Right lobe of liver (tissue), 6 donors: Measurements from ENCODE around the gene NLRP5. TPM values are rescaled to one million over a fixed set of nuclear protein-coding genes. Genes with fewer than 3 reads are reported as not detected.

Experiments
- ATAC-seq, 4 donors: fragments of 200-7000 bp; cut with Tn5 transposase; one replicate each; pipeline ENCODE4 v1.9.1; 2020; ENCODE audit warnings: mild to moderate bottlenecking in 4 of 4, moderate library complexity in 4 of 4
- DNase-seq, 3 donors: peaks; one replicate each; pipeline ENCODE4 v3.0.0-alpha.2; 2020
- H3K27ac ChIP-seq, 3 donors: fragments of 200-600 bp; one replicate each; pipeline ENCODE4 v1.8.0; 2022
- H3K27me3 ChIP-seq, 2 donors: fragments of 200-600 bp; one replicate each; pipeline ENCODE4 v1.8.0; 2022
- H3K36me3 ChIP-seq, 4 donors: fragments of 200-600 bp; sonication (generic) in 1 of 4; one replicate each; pipeline versions ENCODE4 v1.5.1 to v1.8.0; 2017 to 2022; ENCODE audit warnings: control low read depth in 1 of 4
- H3K4me1 ChIP-seq, 4 donors: fragments of 200-600 bp; sonication (generic) in 1 of 4; one replicate each; pipeline versions ENCODE4 v1.5.1 to v1.8.0; 2017 to 2022; ENCODE audit warnings: control low read depth in 1 of 4
- H3K4me3 ChIP-seq, 3 donors: fragments of 200-600 bp; one replicate each; pipeline ENCODE4 v1.8.0; 2022
- H3K9me3 ChIP-seq, 4 donors: fragments of 200-600 bp; sonication (generic) in 1 of 4; one replicate each; pipeline versions ENCODE4 v1.5.1 to v1.8.0; 2017 to 2022; ENCODE audit warnings: control low read depth in 1 of 4
- POLR2A ChIP-seq: fragments of 450-650 bp; IDR thresholded peaks from one replicate; pipeline ENCODE4 v1.6.1; 2017; ENCODE audit warnings: antibody characterized with exemption, mild to moderate bottlenecking
- WGBS: methylation state at CpG from one replicate; pipeline ENCODE4 v1.1.6; 2018; ENCODE audit warnings: low coverage, low lambda C conversion rate; ENCODE audit not compliant: insufficient coverage; ENCODE audit errors: missing lambda C conversion rate; 5-methylcytosine and 5-hydroxymethylcytosine counted together
- intact Hi-C, 2 donors: fragments of 100-400 bp; cut with DNase I; formaldehyde crosslinking; loops; one replicate each; pipeline versions ENCODE4 v1.11.2 to v1.14.1; 2022
- total RNA-seq, 6 experiments: library from RNA; depleted of rRNA in 2 of 6; stranded (reverse); fragments of >200 nt in 2 of 6; fragmentation: NEBNext Ultra II Directional in 3 of 6; extraction: Animal tissue kit (Norgen Biotek cat#: 25700) in 3 of 6; gene quantifications; one replicate each; pipeline versions ENCODE4 v1.1.0 to v1.2.4, GENCODE V29; 2016 to 2023
- TF ChIP-seq, protein P1 (sequence below), 4 donors: fragments of 200-600 bp in 3 of 4; fragments of 450-650 bp in 1 of 4; IDR thresholded peaks; one replicate each; pipeline versions ENCODE4 v1.5.1 to v1.8.0; 2016 to 2022; ENCODE audit warnings: antibody characterized with exemption in 4 of 4, mild to moderate bottlenecking in 2 of 4
- donor health status: DM: no; HTN: yes; CAD: no.
- donor health status: DM: no; HTN: no; CAD: no.
- donor health status: DM: no; HTN: no; CAD: no.
- donor health status: DM: no; HTN: yes; CAD: no.
- donor health status: DM: no; HTN: yes; CAD: no.

Gene NLRP5
- total RNA-seq, 6 experiments from 2014 or later: not detected

GRCh38 chr19:56099638-56100539 is 113.3 kb downstream of the NLRP5 start:
- ATAC-seq: no peak
- no peaks in the 10 kb centered on the region for H3K27me3 ChIP-seq
- no CpG with 5 or more reads among the region's 31 CpGs for WGBS
- DNase-seq: peak in 2 of 3 donors; percentile 21 to 48
- no peaks in the 10 kb centered on the region for H3K9me3 ChIP-seq
- H3K36me3 ChIP-seq: peaks cover 0 to 16% (median 4%) of the 10 kb centered on the region in 4 donors
- intact Hi-C loops: loop anchor here (10.0 kb wide), 2 partner anchors 65 to 75 kb away; partner anchors contain the start of gene GALP (in 1 of the 2)
- H3K4me1 ChIP-seq: peaks cover 0 to 5% (median 2%) of the 10 kb centered on the region in 4 donors
- H3K4me3 ChIP-seq: no peak overlapping the region
- TF ChIP-seq POLR2A: no peak
- TF ChIP-seq, protein P1, sequence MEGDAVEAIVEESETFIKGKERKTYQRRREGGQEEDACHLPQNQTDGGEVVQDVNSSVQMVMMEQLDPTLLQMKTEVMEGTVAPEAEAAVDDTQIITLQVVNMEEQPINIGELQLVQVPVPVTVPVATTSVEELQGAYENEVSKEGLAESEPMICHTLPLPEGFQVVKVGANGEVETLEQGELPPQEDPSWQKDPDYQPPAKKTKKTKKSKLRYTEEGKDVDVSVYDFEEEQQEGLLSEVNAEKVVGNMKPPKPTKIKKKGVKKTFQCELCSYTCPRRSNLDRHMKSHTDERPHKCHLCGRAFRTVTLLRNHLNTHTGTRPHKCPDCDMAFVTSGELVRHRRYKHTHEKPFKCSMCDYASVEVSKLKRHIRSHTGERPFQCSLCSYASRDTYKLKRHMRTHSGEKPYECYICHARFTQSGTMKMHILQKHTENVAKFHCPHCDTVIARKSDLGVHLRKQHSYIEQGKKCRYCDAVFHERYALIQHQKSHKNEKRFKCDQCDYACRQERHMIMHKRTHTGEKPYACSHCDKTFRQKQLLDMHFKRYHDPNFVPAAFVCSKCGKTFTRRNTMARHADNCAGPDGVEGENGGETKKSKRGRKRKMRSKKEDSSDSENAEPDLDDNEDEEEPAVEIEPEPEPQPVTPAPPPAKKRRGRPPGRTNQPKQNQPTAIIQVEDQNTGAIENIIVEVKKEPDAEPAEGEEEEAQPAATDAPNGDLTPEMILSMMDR (IDR thresholded peaks at IDR 0.05): no peak
- no peak overlapping the region for H3K27ac ChIP-seq

GRCh38 chr19:56101095-56101494 is 114.5 kb downstream of the NLRP5 start:
- no peak for TF ChIP-seq POLR2A
- TF ChIP-seq, protein P1 (IDR thresholded peaks at IDR 0.05): no peak
- DNase-seq (no peak), ATAC-seq (no peak)
- Histone ChIP-seq H3K4me3 (no peak overlapping the region), H3K27ac (no peak overlapping the region), H3K9me3 (no peaks in the 10 kb centered on the region), H3K27me3 (no peaks in the 10 kb centered on the region), H3K4me1 (peaks cover 0 to 16% (median 8%) of the 10 kb centered on the region in 4 donors), H3K36me3 (peaks cover 0 to 16% (median 4%) of the 10 kb centered on the region in 4 donors)
- intact Hi-C loops: loop anchor here (10.0 kb wide), 2 partner anchors 64 to 74 kb away; partner anchors contain the start of gene GALP (in 1 of the 2)
- 100% methylated on average over 3 of the region's 25 CpGs for WGBS

- Histone ChIP-seq H3K36me3 (peaks cover 0 to 16% (median 4%) of the 10 kb centered on the region in 4 donors), H3K27me3 (no peaks in the 10 kb centered on the region), H3K4me1 (peaks cover 0 to 24% (median 11%) of the 10 kb centered on the region in 4 donors), H3K9me3 (no peaks in the 10 kb centered on the region), H3K4me3 (no peak overlapping the region), H3K27ac (no peak overlapping the region)
- intact Hi-C loops: loop anchor here (10.0 kb wide), 2 partner anchors 63 to 73 kb away; partner anchors contain the start of gene GALP (in 1 of the 2)
- TF ChIP-seq POLR2A: no peak
- 88% methylated on average over 12 of the region's 34 CpGs for WGBS
- DNase-seq: no peak
- no peak for ATAC-seq
These were observed 115.4 kb downstream of the NLRP5 start for GRCh38 chr19:56101746-56102535.

DNA sequence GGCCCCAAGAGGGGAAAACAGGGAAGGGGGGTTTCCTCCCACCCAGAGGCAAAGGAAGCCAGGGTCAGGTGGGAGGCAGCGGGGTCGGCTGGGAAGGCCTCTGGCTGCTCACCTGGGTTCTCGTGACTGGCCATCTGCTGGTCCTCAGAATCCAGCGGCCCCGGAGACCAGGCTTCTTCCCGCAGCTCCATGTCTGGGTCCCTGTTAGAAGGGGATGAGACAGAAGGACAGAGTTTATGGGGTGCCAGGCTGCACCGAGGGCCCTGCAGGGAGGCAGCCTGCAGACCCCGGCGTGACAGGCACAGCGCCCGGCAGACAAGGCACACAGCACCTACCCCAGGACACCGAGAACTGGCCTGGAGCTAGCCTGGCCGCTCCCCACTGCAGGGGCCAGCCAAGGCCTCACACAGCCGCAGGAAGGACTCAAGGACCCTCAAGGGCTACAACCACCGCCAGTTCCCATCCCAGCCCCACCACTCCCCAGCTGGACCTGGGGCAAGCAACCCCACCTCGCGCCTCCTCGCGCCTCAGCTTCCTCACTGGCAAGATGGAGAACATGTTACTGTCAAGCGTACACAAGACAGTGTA is 116.5 kb downstream of the NLRP5 start:
- peak in 1 of 3 donors; percentile 48 for DNase-seq
- Histone ChIP-seq H3K4me1 (peaks cover 0 to 24% (median 11%) of the 10 kb centered on the region in 4 donors), H3K27ac (no peak overlapping the region), H3K4me3 (no peak overlapping the region), H3K27me3 (no peaks in the 10 kb centered on the region), H3K9me3 (no peaks in the 10 kb centered on the region), H3K36me3 (peaks cover 0 to 16% (median 4%) of the 10 kb centered on the region in 4 donors)
- no peak for ATAC-seq
- TF ChIP-seq POLR2A: no peak
- TF ChIP-seq, protein P1 (IDR thresholded peaks at IDR 0.05): no peak
- intact Hi-C loops: loop anchor here (10.0 kb wide), 2 partner anchors 62 to 72 kb away; partner anchors contain the start of gene GALP (in 1 of the 2)
- 47% methylated on average over 3 of the region's 20 CpGs for WGBS
